GM19043 (cell line): Measurements from ENCODE around the gene VAMP2.
A peak's percentile ranks its signal among the peaks of the same experiment; 100 is the strongest.

Experiments
- ATAC-seq: cut with Tn5 transposase; IDR thresholded peaks from one replicate; pipeline ENCODE4 v1.9.1; 2021; ENCODE audit warnings: low read depth; ENCODE audit not compliant: unreplicated experiment

Gene VAMP2

GRCh38 chr17:8155996-8156245 is 6.8 kb downstream of the VAMP2 start:
- ATAC-seq, result no peak

- no peak for ATAC-seq
These were observed 7.3 kb downstream of the VAMP2 start for GRCh38 chr17:8155231-8155995.

- ATAC-seq, result no peak
These were observed 8.1 kb downstream of the VAMP2 start for GRCh38 chr17:8154608-8155155.

GRCh38 chr17:8153957-8154607 is 8.7 kb downstream of the VAMP2 start:
- no peak for ATAC-seq

GRCh38 chr17:8153525-8153956 is 9.2 kb downstream of the VAMP2 start:
- ATAC-seq, result no peak

- ATAC-seq, result no peak
These were observed 9.7 kb downstream of the VAMP2 start for GRCh38 chr17:8153031-8153451.

GRCh38 chr17:8152112-8152775 is 10.5 kb downstream of the VAMP2 start, which contains the start of gene PER1:
TSS of gene PER1 (minus strand) at chr17:8152404. CDS start at chr17:8150706, 1,698 bp downstream.
- no peak for ATAC-seq

- ATAC-seq, result no peak
These were observed 11.1 kb downstream of the VAMP2 start for GRCh38 chr17:8151641-8152111.

- peak; percentile 47 for ATAC-seq
These were observed 11.6 kb downstream of the VAMP2 start for GRCh38 chr17:8151120-8151640.

GRCh38 chr17:8150194-8151119 is 12.3 kb downstream of the VAMP2 start:
- no peak for ATAC-seq

GRCh38 chr17:8149419-8150193 is 13.1 kb downstream of the VAMP2 start:
- ATAC-seq, result no peak

- no peak for ATAC-seq
These were observed 14.2 kb downstream of the VAMP2 start for GRCh38 chr17:8148560-8148959.

GRCh38 chr17:8147805-8148404 is 14.8 kb downstream of the VAMP2 start:
- no peak for ATAC-seq

- ATAC-seq, result no peak
These were observed 15.5 kb downstream of the VAMP2 start for GRCh38 chr17:8147141-8147804.

- no peak for ATAC-seq
These were observed 16.2 kb downstream of the VAMP2 start for GRCh38 chr17:8146381-8147140.

GRCh38 chr17:8145811-8146210 is 16.9 kb downstream of the VAMP2 start:
- ATAC-seq, result no peak

GRCh38 chr17:8144401-8145231 is 18.1 kb downstream of the VAMP2 start:
- ATAC-seq, result no peak
